ENCODE data around the gene ABCC9. TPM values are rescaled to one million over a fixed set of nuclear protein-coding genes. Genes with fewer than 3 reads are reported as not detected.

ABCC9 gene
- polyA plus RNA-seq, 1 of the 3 experiments (the other 2 are of a cell fraction), result 0.02 TPM

DNA sequence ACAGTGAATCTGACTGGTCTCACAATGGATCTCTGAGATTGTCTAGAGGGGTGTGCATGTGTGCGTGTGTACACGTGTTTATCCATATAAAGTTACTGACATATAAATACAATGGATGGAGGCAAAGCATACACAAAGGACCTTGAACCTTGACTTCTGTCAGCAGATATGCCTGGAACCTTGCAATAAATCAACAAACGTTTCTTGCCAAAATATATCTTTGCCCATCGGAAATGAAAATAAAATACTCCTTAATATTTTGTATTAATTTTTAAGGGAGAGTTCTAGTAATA lies 114.7 kb downstream of the ABCC9 start (continued):
- TF ChIP-seq, protein P1, sequence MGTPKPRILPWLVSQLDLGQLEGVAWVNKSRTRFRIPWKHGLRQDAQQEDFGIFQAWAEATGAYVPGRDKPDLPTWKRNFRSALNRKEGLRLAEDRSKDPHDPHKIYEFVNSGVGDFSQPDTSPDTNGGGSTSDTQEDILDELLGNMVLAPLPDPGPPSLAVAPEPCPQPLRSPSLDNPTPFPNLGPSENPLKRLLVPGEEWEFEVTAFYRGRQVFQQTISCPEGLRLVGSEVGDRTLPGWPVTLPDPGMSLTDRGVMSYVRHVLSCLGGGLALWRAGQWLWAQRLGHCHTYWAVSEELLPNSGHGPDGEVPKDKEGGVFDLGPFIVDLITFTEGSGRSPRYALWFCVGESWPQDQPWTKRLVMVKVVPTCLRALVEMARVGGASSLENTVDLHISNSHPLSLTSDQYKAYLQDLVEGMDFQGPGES (IDR thresholded peaks at IDR 0.05; ENCODE audit: low read depth, low read length), result no peak
- TF ChIP-seq RCOR1 (IDR thresholded peaks at IDR 0.05; ENCODE audit: low read length), result no peak
- TF ChIP-seq YY1 (IDR thresholded peaks at IDR 0.05; ENCODE audit: low read depth), result no peak
- no peak for TF ChIP-seq RFX5 (IDR thresholded peaks at IDR 0.05; ENCODE audit: low read length)

DNA sequence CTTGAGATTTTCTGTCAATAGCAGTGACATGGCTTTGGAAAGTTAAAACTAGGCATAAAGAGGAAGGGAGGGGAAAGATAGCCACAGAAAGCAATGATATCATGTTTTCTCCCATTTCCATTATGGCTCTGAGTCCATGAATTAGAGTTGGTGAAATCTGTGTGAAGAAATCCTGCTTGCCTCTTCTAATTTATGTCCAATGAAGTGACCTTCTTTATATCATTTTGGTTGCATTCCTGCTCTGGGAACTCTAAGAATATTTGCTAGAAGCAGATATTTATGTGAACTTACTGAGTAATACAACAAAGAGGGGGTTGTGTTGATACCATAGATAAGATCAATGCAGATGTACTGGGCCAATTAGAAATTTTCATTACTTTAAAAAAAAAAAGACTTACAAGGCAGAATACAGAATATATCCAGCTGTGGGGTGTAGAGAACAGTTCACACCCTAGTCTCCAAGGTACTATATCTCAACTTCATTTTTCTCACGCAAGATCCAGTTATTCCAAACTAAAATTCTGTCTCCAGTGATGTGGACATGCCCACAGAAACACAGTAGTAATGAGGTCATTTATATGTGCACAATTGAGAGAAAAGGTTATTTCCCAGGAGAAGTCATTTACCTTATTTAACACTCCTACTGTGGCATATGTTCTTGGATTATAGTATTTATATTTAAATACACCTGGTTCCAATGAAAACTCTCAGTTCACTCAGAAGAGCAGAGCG lies 115.2 kb downstream of the ABCC9 start:
- Histone ChIP-seq H3K9me2 (no peaks in the 10 kb centered on the region), H3K9me3 (no peaks in the 10 kb centered on the region), H2AFZ (ENCODE audit: low read depth) (no peak overlapping the region), H3K27me3 (ENCODE audit: insufficient read depth) (0 out of 2 replicates have a peak, but pooled peaks cover 5% of the 10 kb centered on the region), H3K4me2 (no peak overlapping the region), H3K79me2 (ENCODE audit: insufficient read depth) (no peaks in the 10 kb centered on the region), H3K27ac (ENCODE audit: low read depth in 2 of 2, low read length in 1 of 2) (no peak overlapping the region), H3K36me3 (replicated peaks in 1 of 2; ENCODE audit: control insufficient read depth in 1 of 2, insufficient read depth in 2 of 2, low read length in 1 of 2) (no peaks in the 10 kb centered on the region), H3K4me3 (ENCODE audit: low read depth in 2 of 2, low read length in 1 of 2) (no peak overlapping the region), H4K20me1 (ENCODE audit: insufficient read depth) (no peaks in the 10 kb centered on the region), H3K4me1 (ENCODE audit: control insufficient read depth in 1 of 2, insufficient read depth in 2 of 2, low read depth in 1 of 2, low read length in 1 of 2) (no peaks in the 10 kb centered on the region), H3K9ac (no peak overlapping the region), H3F3A (replicated peaks; ENCODE audit: insufficient read depth) (no peaks in the 10 kb centered on the region)
- WGBS (ENCODE audit: low lambda C conversion rate), result 30% methylated on average over 2 of the region's 2 CpGs
- ChIA-PET CTCF (no interaction called here), POLR2A (no interaction called here)
- no peak for DNase-seq
- TF ChIP-seq TAF1 (IDR thresholded peaks at IDR 0.05; ENCODE audit: borderline replicate concordance, low read depth, low read length) (no peak), ELF1 (IDR thresholded peaks at IDR 0.05) (no peak), NRF1 (IDR thresholded peaks at IDR 0.05; ENCODE audit: low read depth, low read length) (no peak), SMC3 (IDR thresholded peaks at IDR 0.05; ENCODE audit: low read depth, low read length) (no peak), MEF2A (IDR thresholded peaks at IDR 0.05; ENCODE audit: borderline replicate concordance, low read depth) (no peak), GATA2 (CRISPR knock-in tag; IDR thresholded peaks at IDR 0.05) (no peak), NFIC (IDR thresholded peaks at IDR 0.05; ENCODE audit: borderline replicate concordance) (no peak), SIN3A (IDR thresholded peaks at IDR 0.05; ENCODE audit: borderline replicate concordance, low read depth, low read length) (no peak), EZH2phosphoT487 (IDR thresholded peaks at IDR 0.05; ENCODE audit: borderline replicate concordance, low read depth) (no peak), FOXJ3 (CRISPR knock-in tag; IDR thresholded peaks at IDR 0.05) (no peak), CHD2 (IDR thresholded peaks at IDR 0.05; ENCODE audit: low read length, partially characterized antibody) (no peak), RFX5 (IDR thresholded peaks at IDR 0.05; ENCODE audit: low read length) (no peak), TEAD4 (IDR thresholded peaks at IDR 0.05; ENCODE audit: borderline replicate concordance, insufficient read depth) (no peak), RXRA (IDR thresholded peaks at IDR 0.05; ENCODE audit: borderline replicate concordance, low read depth) (no peak)
- TF ChIP-seq, protein P1 (IDR thresholded peaks at IDR 0.05; ENCODE audit: low read depth, low read length), result no peak
- TF ChIP-seq, protein P2, sequence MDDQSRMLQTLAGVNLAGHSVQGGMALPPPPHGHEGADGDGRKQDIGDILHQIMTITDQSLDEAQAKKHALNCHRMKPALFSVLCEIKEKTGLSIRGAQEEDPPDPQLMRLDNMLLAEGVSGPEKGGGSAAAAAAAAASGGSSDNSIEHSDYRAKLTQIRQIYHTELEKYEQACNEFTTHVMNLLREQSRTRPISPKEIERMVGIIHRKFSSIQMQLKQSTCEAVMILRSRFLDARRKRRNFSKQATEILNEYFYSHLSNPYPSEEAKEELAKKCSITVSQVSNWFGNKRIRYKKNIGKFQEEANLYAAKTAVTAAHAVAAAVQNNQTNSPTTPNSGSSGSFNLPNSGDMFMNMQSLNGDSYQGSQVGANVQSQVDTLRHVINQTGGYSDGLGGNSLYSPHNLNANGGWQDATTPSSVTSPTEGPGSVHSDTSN (IDR thresholded peaks at IDR 0.05), result no peak
